GM23338 (cell line): ENCODE results near the gene FAM83F.

Experiments
- CREB1 ChIP-seq: fragments of 250-450 bp; sonication (Bioruptor Pico); IDR thresholded peaks from 2 replicates; pipeline ENCODE4 v1.5.0; 2020; ENCODE audit warnings: low read depth, mild to moderate bottlenecking, moderate library complexity
- CTCF ChIP-seq, 2 experiments: fragments of 200-600 bp in 1 of 2; sonication (generic) in 1 of 2; conservative IDR thresholded peaks; 2 replicates each; pipeline versions ENCODE4 v1.5.1 to v1.6.1; 2016 to 2017; ENCODE audit warnings: antibody characterized with exemption in 2 of 2, low read depth in 2 of 2, mild to moderate bottlenecking in 2 of 2, moderate library complexity in 1 of 2
- EZH2 ChIP-seq: fragments of 200-600 bp; sonication (generic); IDR thresholded peaks from one replicate; pipeline ENCODE4 v1.8.0; 2017; ENCODE audit warnings: antibody characterized with exemption, mild to moderate bottlenecking, low read depth; ENCODE audit not compliant: unreplicated experiment
- EZH2phosphoT487 ChIP-seq: fragments of 200-600 bp; sonication (generic); IDR thresholded peaks from one replicate; pipeline ENCODE4 v1.8.1; 2018; ENCODE audit warnings: antibody characterized with exemption; ENCODE audit not compliant: unreplicated experiment
- JUNB ChIP-seq: IDR thresholded peaks from one replicate; pipeline ENCODE4 v1.6.1; 2016; ENCODE audit warnings: antibody characterized with exemption; ENCODE audit not compliant: unreplicated experiment
- NANOG ChIP-seq: IDR thresholded peaks from 2 replicates; pipeline ENCODE4 v1.6.1; 2016; ENCODE audit warnings: antibody characterized with exemption, borderline replicate concordance
- POLR2AphosphoS5 ChIP-seq: IDR thresholded peaks from 2 replicates; pipeline ENCODE4 v1.6.1; 2016; ENCODE audit warnings: antibody characterized with exemption, low read depth
- REST ChIP-seq: IDR thresholded peaks from one replicate; pipeline ENCODE4 v1.6.1; 2018; ENCODE audit warnings: antibody characterized with exemption; ENCODE audit not compliant: unreplicated experiment
- STAT1 ChIP-seq: IDR thresholded peaks from one replicate; pipeline ENCODE4 v1.6.1; 2016; ENCODE audit warnings: antibody characterized with exemption; ENCODE audit not compliant: unreplicated experiment

GRCh38 chr22:39958949-39959639 is 35.7 kb upstream of the FAM83F start:
- TF ChIP-seq CTCF (conservative IDR thresholded peaks at IDR 0.05; ENCODE audit: low read depth in 2 of 2) = no peak
- no peak for TF ChIP-seq POLR2AphosphoS5
- TF ChIP-seq EZH2 = no peak
- no peak for TF ChIP-seq REST
- no peak for TF ChIP-seq EZH2phosphoT487
- no peak for TF ChIP-seq NANOG
- no peak for TF ChIP-seq JUNB
- TF ChIP-seq CREB1 (CRISPR knock-in tag) = no peak
- no peak for TF ChIP-seq STAT1
